GM18858 (cell line): ENCODE data around the gene TEX26.

Experiments used
- ATAC-seq: cut with Tn5 transposase; IDR thresholded peaks from one replicate; pipeline ENCODE4 v1.9.1; 2021; ENCODE audit not compliant: unreplicated experiment

Gene TEX26

DNA sequence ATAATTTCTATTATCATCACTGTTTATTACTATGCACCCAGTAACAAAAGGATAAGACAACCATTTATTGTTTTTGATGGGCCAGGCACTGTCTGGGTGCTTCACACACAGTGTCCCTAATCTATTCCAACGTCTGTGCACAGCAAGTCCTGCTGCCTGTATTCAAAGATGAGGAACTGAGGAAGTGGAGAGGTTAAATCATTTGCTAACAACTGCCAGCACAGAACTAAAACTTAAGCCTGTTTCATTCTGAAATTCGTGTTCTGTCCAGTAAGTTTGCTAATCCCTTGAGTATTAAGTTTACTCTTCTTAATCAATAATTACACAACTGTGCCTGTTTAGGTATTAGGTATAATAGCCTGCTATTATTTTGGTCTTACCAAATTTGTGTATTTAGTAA lies 41.9 kb downstream of the TEX26 start:
- no peak for ATAC-seq

DNA sequence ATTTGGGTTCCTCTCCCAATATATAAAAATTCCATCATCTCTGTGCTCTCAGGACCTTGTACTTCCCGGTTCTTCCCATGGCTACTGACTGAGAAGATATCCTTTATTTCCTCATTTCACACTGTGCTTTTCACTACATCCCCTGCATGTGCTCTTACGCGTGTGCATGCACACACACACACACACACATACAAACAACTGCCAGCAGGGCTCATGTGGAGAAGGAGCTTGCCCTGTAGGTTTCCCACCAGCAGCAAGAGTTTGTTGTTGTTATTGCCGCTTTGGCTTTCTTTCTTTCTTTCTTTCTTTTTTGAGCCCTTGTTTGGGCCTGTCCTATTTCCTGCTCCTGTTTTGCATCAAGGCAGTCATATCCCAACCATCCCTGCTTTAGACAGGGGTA lies 43.6 kb downstream of the TEX26 start:
- no peak for ATAC-seq

DNA sequence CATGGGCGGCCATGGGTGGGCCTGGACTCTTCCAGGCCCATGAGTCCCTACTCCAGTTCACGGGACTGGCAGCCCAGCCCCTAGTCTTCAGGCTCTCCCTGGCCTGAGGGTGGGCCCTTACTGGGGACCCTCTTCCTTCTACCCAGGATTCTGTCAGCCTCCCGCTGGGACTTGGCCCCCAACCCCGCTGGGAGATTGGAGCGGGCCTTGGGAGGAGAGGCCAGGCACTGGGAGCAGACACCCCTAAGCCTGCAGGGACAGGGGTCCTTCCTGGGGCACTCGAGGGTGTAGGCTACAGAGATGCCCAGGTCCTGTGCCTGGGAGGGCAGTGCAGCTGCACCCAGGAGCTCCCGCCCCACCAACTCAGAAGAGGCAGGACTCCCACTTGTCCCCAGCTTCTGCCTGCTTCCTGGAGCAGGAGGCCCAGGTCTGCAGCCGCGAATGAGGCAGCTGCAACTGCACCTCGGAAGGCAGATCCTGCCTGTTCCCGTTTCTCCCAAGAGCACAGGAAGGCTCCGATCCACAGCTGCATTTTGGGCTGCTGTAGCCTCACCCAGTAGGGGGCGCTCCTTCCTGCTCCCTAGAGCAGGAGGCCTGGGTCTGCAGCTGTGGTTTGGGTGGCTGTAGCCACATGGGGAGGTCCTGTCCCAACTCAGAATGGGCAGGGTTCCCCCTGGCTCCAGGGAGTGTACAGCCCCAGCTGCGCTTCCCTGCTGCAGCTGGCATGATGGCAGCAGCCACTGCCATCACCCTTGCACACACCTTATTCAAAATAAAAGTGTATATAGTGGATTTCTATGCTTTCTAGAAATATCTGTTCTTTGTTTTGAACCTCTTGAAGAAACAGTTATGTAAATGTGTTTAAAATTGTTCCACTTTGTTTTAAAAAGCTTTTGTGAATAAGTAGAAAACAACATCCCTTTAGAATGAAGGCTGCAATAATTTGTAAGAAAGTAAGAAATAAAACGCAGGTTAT lies 46.8 kb downstream of the TEX26 start:
- ATAC-seq: no peak

DNA sequence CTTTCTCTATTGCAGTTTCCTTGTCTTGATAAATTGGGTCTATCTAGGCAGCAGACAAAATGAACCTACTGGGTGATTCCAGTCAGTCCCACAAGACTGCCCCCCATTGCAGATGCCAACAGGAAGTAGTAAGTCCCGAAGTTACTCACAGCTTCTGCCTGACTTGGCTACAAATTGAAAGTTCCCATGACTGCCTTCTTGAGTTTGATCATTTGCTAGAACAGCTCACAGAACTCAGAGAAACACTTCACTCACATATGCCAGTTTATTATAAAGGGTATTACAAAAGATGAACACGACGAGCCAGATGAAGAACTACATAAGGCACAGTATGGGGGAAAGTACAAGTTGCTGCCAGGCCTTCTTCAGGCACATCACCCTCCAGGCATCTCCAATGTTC lies 50.0 kb downstream of the TEX26 start:
- ATAC-seq: no peak

DNA sequence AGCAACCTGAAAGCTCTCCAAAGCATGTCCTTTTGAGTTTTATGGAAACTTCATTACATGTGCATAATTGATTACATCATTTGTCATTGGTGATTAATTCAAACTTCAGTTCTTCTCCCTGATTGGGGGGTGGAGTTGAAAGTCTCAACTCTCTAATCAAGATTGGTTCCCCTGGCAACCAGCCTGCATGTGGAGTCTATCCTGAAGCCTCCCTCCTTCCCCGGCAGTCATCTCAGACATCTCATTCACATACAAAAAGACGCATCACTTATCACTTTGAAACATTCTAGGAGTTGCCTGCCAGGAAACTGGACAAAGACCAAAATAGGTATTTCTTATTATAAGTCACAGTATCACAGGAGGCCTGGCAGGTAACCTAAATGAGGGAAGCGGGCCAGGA lies 50.5 kb downstream of the TEX26 start:
- no peak for ATAC-seq

DNA sequence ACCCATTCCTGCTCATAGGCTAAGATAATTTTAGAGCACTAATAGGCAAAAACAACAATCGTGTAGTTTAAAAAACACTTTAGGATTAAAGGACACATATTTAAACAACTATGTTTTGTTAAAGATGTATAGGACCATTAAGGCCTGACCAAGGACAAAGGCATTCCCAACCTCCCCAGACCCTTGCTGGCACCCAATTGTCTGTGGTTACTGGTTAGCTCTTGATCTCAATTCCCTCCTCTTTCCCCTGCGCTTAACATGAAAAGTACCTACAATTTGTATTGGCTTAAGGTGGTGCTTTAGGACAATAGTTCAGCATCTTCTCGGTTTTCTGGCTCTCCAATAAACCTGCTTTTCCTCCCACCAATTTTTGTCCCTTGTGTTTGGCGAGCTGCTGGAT lies 51.0 kb downstream of the TEX26 start:
- no peak for ATAC-seq

DNA sequence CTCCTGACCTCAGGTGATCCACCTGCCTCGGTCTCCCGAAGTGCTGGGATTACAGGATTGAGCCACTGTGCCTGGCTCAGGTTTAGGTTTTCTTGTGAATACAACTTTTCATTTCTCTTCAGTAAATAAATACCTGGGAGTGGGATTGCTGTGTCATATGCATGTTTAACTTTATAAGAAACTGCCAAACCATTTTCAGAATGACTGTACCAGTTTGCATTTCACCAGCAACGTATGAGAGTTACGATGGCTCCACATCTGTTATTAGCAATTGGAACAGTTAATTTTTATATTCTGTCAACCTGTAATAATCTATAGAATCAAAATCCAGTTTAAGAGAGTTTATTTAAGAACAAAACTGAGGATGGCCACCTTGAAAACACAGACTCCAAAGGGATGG lies 52.2 kb downstream of the TEX26 start:
- ATAC-seq: no peak

DNA sequence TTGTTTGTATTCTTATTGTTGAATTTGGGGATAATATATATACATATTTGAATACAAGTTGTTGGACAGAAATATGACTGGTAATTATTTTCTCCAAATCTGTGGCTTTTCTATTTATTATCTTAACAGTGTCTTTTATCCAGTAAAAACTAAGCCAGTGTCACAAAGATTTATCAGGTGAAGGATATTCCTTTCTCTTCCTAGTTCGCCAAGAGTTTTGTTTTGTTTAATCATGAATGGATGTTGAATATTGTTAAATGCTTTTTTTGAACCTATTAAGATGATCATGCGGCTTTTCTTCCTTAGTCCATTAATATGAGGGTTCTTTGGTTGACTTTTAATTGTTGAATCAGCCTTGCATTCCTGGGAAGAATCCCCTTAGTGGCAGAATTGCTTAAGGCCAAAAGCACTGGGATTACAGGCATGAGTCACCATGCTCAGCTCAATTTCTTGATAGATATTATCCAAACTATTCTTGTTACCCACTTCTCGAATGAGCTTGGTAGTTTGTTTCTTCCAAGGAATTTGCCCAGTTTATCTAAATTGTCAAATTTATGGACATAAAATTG lies 53.3 kb downstream of the TEX26 start:
- no peak for ATAC-seq

DNA sequence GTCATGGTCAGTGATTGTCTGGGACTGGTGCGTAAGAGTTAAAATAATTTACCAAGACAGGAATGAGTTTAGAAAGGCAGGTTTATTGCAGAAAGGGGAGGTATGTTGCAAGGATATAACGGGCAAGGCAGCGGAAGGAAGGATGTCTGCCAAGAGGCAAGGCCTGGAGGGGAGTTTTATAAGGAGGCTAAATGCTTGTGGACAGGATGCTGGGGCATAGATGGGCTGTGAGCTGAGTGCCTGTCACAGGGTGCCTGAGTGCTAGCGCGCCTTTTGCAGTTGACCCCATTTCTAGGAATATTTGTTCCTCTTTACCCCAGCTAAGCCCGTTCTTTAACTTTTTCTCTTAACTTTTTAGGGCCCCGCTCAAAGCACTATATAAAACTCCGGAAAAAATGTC lies 58.7 kb downstream of the TEX26 start:
- no peak for ATAC-seq

DNA sequence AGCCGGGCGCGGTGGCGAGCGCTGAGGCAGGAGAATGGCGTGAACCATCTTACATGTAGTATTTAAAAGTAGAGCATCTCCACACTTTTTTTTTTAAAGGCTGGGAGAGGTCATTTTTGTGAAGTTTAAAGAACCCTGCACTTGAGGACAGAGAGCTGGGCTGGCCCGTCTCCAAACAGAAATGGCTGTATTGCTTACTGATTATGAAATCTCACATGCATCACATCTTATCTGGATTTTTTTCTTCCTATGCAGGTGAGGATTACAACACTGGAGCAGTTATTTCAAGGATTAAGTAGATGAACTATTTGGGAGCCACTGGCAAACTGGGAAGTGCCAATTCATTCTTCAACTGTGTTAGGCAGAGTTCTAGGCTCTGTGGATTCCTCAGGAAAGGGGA lies 59.5 kb downstream of the TEX26 start:
- no peak for ATAC-seq

DNA sequence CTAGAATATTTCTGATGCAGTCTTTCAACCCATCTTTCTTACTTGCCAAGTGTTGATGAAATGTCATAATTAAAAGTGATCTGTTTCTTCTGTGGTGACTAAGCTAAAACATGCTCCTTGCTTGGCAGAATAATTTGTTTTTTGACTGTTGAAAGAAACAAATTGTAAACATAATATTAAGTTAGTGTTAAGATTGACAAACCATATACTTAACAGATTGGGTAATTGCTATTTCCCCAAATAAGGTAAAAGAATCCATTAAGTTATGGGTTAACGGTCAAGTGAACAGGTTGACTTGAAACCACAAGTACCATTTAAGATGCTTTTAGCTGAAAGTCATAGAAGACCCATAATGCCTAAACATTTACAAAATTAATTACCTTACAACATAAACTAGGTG lies 62.9 kb downstream of the TEX26 start:
- no peak for ATAC-seq

DNA sequence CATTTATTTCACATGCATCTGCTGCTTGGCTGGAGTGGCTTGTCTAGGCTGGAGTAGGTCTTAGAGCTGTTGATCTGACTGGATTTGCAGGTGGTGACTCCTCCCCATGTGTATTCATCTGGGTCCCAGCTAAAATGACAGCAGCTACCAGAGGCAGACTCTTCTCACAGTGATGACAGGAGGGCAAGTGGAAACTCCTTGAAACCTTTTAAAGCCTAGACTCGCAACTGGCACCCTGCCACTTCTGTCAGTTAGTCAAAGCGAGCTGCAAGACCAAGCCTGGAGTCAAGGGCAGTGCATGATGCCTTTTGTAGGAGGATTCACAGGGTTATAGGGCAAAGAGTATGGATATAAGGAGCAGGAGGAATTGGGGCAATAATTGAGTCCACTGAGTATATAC lies 65.2 kb downstream of the TEX26 start:
- no peak for ATAC-seq

DNA sequence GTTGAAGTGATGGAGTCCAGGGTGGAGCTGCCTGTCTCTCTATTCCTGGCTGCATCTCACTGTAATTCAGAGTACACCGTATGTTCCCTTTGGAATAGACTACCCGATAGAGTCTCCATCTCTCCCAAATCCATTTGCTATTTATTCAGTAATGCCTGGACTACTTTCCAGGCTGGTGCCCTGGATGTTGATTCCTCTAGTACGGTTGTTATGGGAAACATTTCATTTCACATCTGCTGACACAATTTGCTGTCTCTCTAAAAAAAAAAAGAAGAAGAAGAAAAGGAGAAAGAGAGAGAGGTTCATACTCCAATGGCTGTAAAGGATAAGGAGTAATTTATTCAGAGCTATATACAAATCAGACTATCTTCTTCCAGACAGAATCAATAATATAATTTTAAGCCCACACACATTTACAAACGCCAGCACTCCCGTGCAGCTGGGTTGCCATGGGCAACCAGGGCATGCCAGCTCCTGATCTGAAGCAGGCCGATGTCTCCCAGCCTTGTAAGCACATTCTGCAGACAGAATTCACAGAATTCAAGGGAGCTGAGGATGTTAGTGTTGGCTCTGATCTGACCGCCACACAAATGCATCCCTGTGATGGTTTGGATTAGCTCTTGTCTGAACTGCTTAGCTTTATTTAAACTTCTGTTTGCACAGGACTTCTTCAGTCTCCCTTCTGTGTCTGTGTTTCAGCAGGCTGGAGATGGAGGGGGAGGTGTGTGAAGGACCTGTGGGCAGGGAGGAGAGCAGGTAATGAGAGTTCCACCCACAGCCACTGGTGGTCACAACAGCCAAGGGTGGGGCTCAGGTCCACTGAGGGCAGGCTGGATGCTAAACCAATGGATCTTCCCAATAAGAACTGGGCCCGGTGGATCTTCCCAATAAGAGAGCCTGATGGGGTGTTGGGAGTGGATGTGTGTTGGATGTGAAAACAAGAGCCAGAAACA lies 66.0 kb downstream of the TEX26 start:
- ATAC-seq: no peak

DNA sequence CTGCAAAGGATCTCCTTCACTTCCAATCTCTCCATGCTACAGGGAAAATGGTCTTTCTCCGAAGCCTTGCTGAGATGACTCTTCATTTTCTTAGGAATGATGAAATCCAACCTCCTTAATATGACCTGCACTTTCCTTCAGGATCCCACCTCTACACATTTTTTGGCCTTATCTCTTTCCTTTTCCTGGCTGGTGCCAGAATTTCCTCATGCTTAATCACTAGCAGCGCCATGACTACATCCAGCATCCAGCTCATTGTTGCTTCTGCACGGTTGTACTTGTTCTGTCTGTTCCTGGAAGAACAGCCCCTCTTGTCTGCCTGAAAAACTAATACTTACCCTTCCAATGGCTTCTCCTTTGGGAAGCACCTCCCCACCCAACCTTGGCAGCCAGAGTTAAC lies 68.4 kb downstream of the TEX26 start:
- no peak for ATAC-seq

DNA sequence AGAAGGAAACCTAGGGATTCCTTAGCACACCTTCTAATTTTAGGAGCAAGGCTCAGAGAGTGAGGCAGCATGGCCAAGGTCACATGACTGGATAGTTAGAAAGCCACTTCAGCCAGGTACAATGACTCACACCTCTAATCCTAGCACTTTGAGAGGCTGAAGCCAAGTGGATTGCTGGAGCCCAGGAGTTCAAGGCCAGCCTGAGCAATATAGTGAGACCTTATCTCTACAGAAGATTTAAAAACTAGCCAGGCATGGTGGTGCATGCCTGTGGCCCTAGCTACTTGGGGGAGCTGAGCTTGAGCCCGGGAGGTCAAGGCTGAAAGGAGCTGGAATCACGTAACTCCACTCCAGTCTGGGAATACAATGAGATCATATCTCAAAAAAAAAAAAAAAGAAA lies 69.2 kb downstream of the TEX26 start:
- ATAC-seq: no peak

DNA sequence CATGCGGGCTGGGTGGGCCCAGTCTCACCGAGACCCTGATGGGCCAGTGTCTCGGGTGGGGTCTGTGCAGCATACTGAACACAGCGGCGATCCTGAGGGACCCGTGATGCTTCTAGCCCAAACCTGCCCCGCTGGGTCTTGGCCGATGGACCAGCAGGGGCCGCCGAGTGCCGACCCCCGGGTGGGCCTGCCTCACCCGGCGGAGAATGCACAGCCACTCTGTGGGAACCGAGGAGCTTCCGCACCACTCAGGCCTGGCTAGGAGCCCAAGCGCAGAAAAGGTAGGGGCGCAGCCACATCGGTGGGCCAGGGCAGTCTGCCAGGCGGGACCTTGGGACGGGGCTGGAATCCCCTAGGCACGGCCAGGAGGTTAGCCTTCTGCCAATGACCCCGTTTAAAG lies 72.6 kb downstream of the TEX26 start:
- ATAC-seq: no peak

DNA sequence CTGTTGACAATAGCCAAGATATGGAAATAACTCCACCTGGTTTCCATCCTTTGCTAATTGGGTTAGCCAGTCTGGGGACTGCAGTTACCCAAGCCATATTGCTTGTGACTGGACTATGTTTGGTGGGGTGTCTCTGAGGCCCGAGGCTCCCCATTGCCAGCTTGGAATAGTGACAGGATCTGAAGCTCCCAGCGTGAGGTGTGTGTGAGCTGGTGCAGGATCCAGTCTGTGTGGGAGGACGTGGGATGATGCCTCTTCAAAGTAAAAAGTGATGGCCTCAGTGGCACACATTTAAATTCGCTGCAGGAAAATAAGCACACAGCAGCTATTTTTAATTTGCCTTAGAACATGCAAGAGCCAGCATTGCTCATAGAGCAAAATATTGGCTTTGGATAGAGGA lies 75.0 kb downstream of the TEX26 start:
- ATAC-seq: no peak

DNA sequence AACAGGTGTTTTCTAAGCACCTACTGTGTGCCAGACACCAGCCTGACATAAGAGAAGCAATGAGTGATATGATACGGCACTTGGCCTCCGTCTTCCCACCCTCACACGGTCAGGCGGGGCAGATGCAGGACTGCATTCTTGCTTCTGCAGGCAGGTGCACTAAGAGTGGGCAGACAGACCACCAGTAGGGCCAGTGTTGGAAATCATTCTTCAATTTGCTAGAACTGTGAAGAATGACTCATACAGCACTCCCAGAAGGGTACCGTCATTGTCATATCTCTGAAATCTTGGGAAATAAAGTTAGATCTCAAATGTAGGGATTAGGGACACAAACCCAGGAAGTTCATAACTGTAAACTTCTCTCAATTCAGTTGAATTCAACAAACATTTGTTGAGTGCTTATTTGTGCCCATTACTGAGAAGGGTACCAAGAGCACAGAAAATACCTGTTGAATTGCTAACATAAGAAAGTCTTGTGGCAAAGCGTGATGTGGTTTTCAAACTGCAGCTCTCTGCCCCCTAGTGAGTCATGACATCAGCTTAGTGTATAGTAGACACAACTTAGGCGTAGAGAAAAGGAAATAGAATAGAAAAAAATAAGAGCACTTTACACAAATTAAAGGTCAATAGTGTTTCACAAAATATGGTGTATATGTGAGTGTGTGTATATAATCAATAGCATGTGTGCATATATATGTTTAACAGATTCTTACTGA lies 76.1 kb downstream of the TEX26 start:
- no peak for ATAC-seq

DNA sequence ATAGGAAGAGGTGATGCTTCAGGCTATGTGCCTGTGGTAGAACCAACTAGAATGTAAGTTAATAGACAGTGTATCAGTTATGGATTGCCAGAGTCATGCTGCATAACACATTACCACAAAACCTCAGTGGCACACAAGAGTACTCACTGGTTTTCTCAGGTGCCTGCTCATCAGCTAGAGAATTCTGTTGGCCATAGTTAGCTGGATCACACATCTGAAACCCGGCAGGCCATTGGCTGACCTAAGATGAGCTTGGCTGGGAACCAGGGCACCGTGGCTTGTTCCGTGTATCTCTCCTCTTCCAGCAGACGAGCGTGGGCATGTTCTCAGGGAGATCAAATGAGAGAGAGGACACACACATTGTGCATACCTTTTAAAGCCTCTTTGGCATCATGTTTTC lies 76.7 kb downstream of the TEX26 start:
- ATAC-seq: no peak

DNA sequence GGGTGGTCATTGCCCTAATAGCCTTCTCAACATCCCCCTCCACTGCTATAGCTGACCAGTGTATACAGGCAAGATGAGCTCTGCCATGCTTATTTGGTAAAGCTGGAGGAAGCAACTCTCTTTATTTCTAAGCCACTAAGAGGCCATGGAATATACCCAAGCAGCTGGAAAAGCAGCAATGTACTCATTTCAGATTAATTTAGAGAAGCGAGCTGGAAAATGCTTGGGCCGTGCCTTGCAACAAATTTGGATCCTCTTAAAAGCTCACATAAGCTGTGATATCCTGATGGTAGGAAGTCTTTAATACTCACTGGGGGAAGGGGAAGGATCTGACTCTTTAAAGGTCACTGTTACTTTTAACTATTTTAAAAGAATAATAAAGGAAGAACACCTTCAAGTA lies 77.8 kb downstream of the TEX26 start:
- ATAC-seq: no peak
